Measurements from ENCODE around the gene MORF4L2. TPM values are rescaled to one million over a fixed set of nuclear protein-coding genes. Genes with fewer than 3 reads are reported as not detected.

Gene MORF4L2
- total RNA-seq, 2 experiments from 2014 or later, result 165 to 257 TPM

DNA sequence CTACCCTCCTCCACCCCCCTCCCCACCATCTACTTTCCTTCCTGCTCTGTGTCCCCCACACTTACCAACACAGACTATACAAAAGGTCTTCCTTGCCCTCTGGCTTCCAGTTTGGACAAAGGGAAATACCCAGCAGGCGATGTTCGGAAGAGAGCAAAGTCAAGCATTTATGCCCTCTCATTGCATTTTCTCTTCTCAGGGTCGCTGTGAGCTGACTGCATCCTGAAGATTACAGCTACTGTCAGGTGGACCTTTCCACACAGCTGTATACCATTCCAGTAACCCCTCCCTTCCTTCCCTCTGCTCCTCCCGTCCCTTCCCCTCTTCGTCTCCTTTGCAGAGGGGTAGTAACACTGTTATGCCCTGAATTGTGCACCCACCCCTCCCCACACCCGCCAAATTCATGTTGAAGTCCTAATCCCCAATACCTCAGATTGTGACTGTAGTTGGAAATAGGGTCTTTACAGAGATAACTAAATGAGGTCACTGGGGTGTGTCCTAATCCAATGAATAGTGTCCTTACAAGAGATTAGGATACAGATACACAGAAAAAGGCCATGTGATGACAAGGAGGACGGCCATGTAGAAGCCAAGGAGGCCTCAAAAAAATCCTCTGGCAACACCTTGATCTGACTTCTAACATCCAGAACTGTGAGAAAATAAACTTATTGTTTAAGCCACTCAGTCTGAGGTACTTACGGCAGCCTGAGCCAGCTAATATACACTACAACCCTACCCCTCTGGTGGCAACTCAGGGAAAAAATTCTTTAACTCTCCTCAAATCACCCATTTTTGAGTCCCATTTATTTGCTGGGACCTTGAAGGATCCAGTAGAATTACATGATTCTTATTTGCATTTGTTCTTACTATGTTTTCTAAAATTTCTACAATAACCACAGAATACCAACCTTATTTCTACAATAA, 11.7 kb downstream of the MORF4L2 start:
- peaks cover 43% of the 10 kb centered on the region for H3K36me3 ChIP-seq (ENCODE audit: insufficient read depth, low read length)
- H4K20me1 ChIP-seq (ENCODE audit: insufficient read depth, low read length), result no peaks in the 10 kb centered on the region; the same call in 1 of the 2 replicates
- POLR2A ChIA-PET, result no interaction called here
- H3K4me3 ChIP-seq (ENCODE audit: low read depth, low read length, poor library complexity, severe bottlenecking), result no peak overlapping the region
- no peak overlapping the region for H3K27ac ChIP-seq (ENCODE audit: low read depth, low read length, poor library complexity, severe bottlenecking)
- H3K4me1 ChIP-seq (ENCODE audit: insufficient read depth, low read length, poor library complexity, severe bottlenecking), result no peaks in the 10 kb centered on the region
- no peak overlapping the region for H3K4me2 ChIP-seq (ENCODE audit: low read length)
- no peaks in the 10 kb centered on the region for H3K79me2 ChIP-seq (ENCODE audit: insufficient read depth, low read depth, low read length)
- no peaks in the 10 kb centered on the region for H3K9me2 ChIP-seq (ENCODE audit: insufficient read depth, low read length)
- H2AFZ ChIP-seq (ENCODE audit: low read length), result no peak overlapping the region
- TF ChIP-seq EZH2phosphoT487 (IDR thresholded peaks at IDR 0.05; ENCODE audit: borderline replicate concordance, low read depth, low read length), result no peak
- TF ChIP-seq, protein P1, sequence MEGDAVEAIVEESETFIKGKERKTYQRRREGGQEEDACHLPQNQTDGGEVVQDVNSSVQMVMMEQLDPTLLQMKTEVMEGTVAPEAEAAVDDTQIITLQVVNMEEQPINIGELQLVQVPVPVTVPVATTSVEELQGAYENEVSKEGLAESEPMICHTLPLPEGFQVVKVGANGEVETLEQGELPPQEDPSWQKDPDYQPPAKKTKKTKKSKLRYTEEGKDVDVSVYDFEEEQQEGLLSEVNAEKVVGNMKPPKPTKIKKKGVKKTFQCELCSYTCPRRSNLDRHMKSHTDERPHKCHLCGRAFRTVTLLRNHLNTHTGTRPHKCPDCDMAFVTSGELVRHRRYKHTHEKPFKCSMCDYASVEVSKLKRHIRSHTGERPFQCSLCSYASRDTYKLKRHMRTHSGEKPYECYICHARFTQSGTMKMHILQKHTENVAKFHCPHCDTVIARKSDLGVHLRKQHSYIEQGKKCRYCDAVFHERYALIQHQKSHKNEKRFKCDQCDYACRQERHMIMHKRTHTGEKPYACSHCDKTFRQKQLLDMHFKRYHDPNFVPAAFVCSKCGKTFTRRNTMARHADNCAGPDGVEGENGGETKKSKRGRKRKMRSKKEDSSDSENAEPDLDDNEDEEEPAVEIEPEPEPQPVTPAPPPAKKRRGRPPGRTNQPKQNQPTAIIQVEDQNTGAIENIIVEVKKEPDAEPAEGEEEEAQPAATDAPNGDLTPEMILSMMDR (conservative IDR thresholded peaks at IDR 0.05; ENCODE audit: low read length), result no peak
- BruUV-seq (replicated peaks), result no TSS peak
- intact Hi-C loops (cut with micrococcal nuclease; ENCODE audit: unreplicated experiment), result no loop called here
- CTCF ChIA-PET (ENCODE audit: unreplicated experiment), result no interaction called here
- no peaks in the 10 kb centered on the region for H3K9me3 ChIP-seq (ENCODE audit: low read length)
- DNase-seq (ENCODE audit: low spot score), result no peak

- ChIA-PET CTCF (ENCODE audit: unreplicated experiment) (no interaction called here), POLR2A (interaction anchor here (0.7 kb wide), 1 partner anchor 157 kb away, joined by 3 read pairs; no protein-coding TSS in a partner anchor)
- no peaks in the 10 kb centered on the region for H3K9me2 ChIP-seq (ENCODE audit: insufficient read depth, low read length)
- no peaks in the 10 kb centered on the region for H3K79me2 ChIP-seq (ENCODE audit: insufficient read depth, low read depth, low read length)
- no peaks in the 10 kb centered on the region for H4K20me1 ChIP-seq (ENCODE audit: insufficient read depth, low read length)
- no peak overlapping the region for H2AFZ ChIP-seq (ENCODE audit: low read length)
- TF ChIP-seq EZH2phosphoT487 (IDR thresholded peaks at IDR 0.05; ENCODE audit: borderline replicate concordance, low read depth, low read length), result no peak
- TF ChIP-seq, protein P1 (conservative IDR thresholded peaks at IDR 0.05; ENCODE audit: low read length), result no peak
- H3K9me3 ChIP-seq (ENCODE audit: low read length), result no peaks in the 10 kb centered on the region
- no peaks in the 10 kb centered on the region for H3K4me1 ChIP-seq (ENCODE audit: insufficient read depth, low read length, poor library complexity, severe bottlenecking)
- no peak for DNase-seq (ENCODE audit: low spot score)
- no peak overlapping the region for H3K27ac ChIP-seq (ENCODE audit: low read depth, low read length, poor library complexity, severe bottlenecking)
- intact Hi-C loops (cut with micrococcal nuclease; ENCODE audit: unreplicated experiment), result no loop called here
- no TSS peak for BruUV-seq (replicated peaks)
- H3K36me3 ChIP-seq (ENCODE audit: insufficient read depth, low read length), result peaks cover under 1% of the 10 kb centered on the region; the same call in 1 of the 2 replicates
- no peak overlapping the region for H3K4me3 ChIP-seq (ENCODE audit: low read depth, low read length, poor library complexity, severe bottlenecking)
- H3K4me2 ChIP-seq (ENCODE audit: low read length), result no peak overlapping the region
Observed at GRCh38 chrX:103669745-103670144, 16.8 kb downstream of the MORF4L2 start.

Data from OCI-LY7 (cell line).